ENCODE results near the gene MRC2.
"Not testable (repeated sequence)": the region's sequence is repeated elsewhere in the genome, so short reads cannot be mapped to it uniquely, and the experiment has no call there.

The MRC2 gene, protein sequence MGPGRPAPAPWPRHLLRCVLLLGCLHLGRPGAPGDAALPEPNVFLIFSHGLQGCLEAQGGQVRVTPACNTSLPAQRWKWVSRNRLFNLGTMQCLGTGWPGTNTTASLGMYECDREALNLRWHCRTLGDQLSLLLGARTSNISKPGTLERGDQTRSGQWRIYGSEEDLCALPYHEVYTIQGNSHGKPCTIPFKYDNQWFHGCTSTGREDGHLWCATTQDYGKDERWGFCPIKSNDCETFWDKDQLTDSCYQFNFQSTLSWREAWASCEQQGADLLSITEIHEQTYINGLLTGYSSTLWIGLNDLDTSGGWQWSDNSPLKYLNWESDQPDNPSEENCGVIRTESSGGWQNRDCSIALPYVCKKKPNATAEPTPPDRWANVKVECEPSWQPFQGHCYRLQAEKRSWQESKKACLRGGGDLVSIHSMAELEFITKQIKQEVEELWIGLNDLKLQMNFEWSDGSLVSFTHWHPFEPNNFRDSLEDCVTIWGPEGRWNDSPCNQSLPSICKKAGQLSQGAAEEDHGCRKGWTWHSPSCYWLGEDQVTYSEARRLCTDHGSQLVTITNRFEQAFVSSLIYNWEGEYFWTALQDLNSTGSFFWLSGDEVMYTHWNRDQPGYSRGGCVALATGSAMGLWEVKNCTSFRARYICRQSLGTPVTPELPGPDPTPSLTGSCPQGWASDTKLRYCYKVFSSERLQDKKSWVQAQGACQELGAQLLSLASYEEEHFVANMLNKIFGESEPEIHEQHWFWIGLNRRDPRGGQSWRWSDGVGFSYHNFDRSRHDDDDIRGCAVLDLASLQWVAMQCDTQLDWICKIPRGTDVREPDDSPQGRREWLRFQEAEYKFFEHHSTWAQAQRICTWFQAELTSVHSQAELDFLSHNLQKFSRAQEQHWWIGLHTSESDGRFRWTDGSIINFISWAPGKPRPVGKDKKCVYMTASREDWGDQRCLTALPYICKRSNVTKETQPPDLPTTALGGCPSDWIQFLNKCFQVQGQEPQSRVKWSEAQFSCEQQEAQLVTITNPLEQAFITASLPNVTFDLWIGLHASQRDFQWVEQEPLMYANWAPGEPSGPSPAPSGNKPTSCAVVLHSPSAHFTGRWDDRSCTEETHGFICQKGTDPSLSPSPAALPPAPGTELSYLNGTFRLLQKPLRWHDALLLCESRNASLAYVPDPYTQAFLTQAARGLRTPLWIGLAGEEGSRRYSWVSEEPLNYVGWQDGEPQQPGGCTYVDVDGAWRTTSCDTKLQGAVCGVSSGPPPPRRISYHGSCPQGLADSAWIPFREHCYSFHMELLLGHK (N-terminal part only)

DNA sequence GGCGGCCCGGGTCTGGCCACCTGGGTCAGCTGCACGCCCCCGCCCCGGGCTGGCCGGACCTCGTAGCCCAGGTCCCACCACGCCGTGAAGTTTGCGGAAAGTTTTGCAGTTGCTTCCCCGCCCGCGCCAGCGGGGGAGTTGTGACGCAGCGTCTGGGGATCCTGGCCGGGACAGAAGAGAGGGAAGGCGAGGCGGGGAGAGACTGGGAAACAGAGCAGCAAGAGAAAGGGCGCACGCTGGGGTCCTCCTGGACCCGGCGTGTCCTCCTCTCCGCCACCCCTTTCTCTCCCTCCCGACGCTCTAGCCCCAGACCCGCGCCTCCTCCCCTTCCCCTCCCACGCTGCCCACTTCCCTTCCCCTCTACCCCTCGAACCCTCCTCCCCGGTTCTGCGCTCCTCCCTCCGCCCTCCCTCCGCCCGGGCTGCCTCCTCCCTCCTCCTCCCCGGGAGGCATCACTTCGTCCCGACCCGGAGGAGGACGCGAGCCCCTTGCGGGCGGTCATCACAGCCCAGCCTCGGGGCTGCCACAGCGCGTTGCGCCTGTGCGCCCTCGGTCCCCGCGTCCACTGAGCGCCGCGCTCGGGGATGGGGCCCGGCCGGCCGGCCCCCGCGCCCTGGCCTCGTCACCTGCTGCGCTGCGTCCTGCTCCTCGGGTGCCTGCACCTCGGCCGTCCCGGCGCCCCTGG lies at the start of gene MRC2:
Gene MRC2 (plus strand): TSS at position 452 of the 685 bp plus-strand sequence. CDS start 133 bp downstream, at position 585.
- no peak for DNase-seq (ENCODE audit: low read depth, low spot score)

DNA sequence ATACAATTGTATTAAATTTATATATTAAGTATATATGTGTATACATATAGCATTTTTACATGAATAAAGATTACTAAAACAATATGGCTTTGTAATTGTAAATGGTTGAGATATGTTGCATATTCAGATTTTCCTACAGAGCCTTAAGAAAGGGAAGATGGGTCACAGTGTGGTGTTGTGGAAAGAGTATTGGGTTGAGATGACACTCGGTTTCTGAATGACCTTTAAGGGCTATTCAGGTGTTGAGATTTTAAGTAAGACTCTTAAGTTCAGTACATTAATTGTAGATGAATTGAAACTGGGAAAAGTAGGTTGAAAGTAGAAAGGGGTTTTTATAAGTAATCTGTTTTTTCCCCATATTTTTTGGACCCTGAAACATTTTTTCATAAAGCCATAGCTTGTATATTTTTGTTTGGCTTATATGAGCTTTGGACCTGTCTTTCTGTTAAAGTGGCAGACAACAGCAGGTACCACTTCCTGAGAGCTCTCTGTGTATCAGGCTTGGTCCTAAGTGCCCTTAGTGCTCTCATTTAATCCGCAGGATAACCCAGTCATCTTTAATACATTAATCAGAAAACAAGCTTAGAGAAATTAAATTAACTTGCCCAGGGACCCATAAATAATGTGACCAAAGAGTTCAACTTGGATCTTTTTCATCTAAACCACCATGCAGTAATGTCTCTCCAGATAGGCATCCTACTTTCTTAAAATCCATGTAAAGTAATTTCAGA lies 48.5 kb upstream of the MRC2 start:
- DNase-seq (ENCODE audit: low read depth, low spot score), result no peak

DNA sequence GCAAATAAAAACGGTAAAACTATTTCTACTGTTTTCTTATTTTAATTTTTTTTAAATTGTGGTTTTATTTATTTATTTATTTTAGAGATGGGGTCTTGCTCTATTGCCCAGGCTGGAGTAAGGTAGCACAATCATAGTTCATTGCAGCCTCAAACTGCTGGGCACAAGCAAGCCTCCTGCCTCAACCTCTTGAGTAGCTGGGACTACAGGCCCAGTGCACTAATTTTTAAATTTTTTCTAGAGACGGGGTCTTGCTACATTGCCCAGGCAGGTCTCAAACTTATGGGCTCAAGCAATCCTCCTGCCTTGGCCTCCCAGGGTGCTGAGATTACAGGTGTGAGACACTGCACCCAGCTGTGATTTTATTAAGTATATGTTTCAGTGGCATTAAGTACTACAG lies 46.5 kb upstream of the MRC2 start:
- no peak for DNase-seq (ENCODE audit: low read depth, low spot score)

DNA sequence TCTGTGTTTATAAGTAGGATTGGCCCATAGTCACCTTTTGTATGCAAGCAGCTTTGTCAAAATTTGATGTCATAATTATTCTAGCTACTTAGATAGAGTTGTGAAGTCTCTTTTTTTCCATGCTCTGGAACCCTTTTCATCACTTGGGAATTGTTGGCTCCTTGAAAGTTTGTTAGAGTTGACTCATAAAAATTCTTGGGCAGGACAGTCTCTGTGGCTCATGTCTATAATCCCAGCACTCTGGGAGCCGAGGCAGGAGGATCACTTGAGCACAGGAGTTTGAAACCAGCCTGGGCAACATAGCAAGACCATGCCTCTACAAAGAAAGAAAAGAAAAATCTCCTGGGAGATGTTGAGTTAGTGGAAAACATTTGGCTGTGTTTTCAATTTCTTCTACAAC lies 45.7 kb upstream of the MRC2 start:
- no peak for DNase-seq (ENCODE audit: low read depth, low spot score)

DNA sequence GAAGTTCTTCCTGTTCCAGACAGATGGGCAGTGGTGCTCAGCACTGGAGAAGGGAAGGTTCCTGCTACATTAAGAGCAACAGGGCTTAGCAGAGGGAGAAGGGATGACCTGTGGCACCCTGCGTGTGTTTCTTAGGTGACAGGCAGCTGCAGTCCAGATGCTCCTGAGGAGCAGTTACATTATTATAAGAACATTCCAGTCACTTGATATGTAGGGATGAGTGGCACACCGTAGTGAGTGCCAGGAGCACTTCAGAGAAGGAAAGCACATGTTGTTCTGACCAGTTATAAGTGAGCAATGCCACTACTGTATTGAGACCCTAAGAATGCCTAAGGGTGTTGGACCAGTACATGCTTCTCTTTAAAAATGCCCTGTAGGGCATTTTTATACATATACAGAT lies 39.9 kb upstream of the MRC2 start:
- DNase-seq (ENCODE audit: low read depth, low spot score), result no peak

DNA sequence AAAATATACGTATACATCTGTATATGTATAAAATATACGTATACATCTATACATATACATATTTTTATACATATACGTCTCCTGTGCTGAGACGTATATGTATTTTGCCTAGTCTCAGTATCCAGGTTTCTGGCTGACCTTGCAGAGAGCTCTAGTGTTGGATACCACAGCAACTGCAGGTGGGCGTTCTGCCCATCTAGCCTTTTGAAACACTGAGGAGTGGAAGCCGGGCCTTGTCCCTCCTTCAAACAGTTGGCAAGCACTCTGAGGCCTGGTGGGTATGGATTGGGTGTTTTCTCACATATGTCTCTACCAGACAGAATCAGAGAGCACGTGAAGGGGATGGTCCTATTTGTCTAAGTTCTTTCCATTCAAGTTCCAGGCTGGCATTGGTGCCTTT lies 39.4 kb upstream of the MRC2 start:
- DNase-seq (ENCODE audit: low read depth, low spot score), result no peak

DNA sequence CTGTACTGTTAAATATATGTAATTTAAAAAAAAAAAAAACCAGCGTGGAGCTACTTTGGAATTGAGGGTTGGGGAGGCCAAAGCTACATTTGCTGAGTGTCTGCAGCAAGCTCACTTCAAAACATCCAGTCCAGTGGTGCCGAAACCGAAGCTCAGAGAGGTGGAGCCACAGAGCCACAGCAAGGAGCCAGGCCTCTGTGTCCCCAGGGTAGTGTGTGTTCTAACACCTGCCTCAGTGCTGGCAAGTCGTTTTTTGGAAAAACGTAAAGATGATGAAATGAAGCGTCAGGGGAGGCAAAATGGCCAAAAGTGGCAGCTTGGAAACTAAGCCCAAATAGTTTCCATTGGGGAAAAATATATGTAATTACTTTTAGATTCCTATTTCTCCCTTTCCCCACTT lies 36.1 kb upstream of the MRC2 start:
- DNase-seq (ENCODE audit: low read depth, low spot score), result no peak

DNA sequence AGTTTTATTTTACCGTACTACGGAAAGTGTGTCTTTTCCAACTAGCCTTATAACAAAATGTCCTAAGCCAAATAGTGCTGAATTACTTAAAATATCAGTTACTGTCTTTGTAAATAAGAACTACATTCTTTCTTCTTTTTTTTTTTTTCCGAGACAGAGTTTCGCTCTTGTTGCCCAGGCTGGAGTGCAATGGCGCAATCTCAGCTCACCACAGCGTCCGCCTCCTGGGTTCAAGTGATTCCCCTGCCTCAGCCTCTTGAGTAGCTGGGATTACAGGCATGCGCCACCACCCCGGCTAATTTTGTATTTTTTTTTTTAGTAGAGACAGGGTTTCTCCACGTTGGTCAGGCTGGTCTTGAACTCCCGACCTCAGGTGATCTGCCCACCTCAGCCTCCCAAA lies 35.6 kb upstream of the MRC2 start:
- not testable (repeated sequence) for DNase-seq (ENCODE audit: low read depth, low spot score)

DNA sequence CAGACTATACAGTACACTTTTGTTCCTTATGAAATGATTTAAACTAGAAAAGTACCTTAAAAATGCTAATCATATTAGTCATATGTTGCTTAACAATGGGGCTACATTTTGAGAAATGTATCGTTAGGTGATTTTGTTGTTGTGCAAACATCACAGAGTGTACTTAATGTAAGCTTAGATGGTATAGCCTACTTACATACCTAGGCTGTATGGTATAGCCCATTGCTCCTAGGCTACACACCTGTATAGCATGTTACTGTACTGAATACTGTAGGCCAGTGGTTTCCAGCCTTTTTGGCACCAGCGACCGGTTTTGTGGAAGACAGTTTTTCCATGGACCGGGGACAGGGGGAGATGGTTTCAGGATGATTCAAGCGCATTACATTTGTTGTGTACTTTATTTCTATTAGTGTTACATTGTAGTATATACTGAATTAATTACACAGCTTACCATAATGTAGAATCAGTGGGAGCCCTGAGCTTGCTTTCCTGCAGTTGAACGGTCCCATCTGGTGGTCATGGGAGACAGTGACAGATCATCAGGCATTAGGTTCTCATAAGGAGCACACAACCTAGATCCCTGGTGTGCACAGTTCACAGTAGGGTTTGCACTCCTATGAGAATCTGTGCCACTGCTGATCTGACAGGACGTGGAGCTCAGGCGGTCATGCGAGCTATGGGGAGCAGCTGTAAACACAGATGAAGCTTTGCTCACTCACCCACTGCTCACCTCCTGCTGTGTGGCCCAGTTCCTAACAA lies 35.0 kb upstream of the MRC2 start:
- no peak for DNase-seq (ENCODE audit: low read depth, low spot score)

DNA sequence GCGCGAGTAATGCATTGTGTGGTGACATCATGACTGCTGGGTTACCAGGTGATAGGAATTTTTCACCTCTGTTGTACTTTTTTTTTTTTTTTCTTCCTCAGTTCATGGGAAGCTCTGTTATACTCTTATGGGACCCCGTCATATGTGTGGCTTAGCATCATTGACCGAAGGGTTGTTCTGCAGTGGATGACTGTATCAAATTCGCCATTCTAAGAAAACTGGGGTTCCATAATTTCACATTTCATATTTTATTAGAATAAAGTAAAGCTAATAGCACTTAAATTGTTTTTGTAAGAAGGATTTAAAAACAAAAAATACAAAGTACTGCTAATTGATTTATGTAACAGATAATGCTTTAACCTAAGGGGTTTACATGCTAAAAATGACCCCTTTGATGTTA lies 32.0 kb upstream of the MRC2 start:
- no peak for DNase-seq (ENCODE audit: low read depth, low spot score)

DNA sequence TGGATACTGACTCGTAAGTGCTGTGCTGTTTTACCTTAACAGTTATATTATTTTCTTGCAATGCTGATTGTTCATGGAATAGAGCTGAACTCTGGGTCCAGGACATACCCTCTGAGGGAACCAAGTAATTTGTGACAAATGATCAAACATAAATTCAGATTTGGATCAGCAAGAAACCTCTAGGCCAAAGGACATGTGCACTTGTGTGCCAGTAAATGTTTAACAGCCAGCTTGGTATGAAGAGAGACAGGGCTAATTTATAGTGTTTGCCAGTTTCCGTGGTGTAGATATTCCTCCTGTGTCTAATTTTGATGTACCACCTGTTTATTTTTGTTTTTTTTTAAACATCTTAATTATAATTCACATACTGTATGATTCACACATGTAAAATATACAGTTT lies 30.8 kb upstream of the MRC2 start:
- DNase-seq (ENCODE audit: low read depth, low spot score), result no peak

DNA sequence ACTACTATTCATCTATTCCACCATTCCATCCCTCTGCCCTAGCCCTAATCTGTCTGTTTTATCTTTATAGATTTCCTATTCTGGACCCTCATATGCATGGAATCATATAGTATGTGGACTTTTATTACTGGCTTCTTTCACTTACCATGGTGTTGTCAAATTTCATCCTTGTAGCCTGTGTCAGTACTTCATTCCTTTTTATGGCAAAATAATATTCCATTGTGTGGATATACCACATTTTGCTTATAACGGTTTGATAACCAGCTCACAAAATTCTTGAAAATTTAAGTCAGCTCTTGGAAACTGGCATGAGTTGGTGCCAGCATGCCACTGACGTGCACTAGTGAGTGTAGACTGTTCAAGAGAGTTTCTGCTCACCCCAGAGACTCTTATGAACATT lies 30.3 kb upstream of the MRC2 start:
- no peak for DNase-seq (ENCODE audit: low read depth, low spot score)

DNA sequence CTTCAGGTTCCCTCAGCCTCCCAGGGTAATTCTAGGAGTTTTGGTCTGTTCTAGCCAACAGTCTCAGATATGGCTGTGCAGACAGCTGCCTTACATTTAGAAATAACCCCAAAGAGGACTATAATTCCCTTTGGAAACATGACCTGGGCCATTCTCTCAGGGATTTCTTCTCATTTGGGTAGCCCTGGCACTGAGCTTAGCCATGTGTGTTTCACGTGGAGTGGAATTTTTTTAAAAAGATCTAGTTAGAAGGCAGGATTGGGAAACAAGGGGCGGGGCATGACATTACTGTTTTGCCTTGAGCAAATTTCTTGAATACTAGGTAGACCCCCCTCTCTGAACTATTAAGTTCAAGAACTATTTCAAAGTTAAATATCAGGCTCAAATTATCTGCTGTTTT lies 29.6 kb upstream of the MRC2 start:
- no peak for DNase-seq (ENCODE audit: low read depth, low spot score)

DNA sequence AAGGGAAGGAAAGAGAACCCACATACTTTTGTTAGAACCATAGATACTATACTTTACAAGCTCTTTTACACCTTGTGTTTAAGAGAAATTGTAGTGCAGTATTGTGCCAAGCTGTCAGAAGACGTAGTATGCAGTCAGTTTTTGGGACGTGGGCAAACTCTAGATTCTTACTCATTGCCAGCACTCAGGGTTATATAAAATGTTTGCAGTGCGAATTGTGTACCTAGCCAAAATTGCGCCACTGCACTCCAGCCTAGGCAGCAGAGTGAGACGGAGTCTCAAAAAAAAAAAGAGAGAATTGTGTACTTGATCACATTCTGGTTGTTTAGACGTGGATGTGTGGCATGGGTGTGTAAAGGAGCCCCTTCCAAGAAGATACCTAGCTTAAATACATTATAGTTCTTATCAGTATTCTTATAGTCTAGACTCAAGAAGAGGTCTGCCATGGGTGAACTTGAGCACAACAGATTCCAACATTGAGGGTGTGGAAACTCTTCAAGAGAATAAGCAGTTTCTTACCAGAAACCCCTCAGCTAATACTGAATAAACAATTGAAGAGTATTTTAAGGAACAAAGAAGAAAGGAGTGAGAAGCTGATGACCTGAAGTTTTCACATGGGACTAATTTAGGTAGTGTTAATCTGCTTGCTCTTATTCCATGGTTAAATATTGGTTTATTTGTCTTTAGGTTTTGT lies 27.4 kb upstream of the MRC2 start:
- DNase-seq (ENCODE audit: low read depth, low spot score), result no peak

DNA sequence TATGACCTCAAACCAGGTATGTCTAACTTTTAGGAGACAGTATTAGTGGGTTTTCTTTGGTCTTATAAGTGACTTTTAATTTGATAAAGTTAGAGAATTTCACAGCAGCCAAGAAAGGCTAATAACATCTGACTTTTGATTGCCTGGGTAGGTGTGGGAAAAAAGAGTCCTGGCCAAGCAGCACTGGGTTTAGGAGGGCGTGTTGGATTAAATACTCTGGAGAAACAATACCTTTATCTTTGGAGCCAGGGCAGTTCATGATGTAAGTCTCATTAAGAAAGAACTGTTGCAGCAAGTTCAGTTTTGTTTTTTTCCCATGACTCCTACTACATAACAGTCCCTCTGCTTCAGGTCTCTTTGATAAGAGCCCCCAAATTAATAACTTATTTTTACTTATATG lies 26.7 kb upstream of the MRC2 start:
- no peak for DNase-seq (ENCODE audit: low read depth, low spot score)

DNA sequence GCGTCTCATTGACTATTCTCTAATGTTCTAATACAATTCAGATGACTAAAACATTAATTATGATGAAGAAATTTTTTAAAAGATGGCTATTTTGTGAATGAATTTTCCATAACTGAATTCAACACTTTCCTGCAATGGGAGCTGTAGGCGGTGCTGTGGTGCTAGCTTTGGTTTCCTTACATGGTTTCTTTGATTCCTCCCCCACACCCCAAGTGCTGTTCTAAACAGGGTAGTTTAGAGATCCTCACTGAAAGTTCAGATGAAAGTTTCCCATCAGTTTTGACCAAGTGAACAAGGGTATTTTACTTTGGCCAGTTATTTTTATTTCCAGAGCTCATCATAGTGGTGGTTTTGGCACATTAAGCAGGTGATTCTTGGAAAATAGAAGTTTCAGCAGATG lies 26.0 kb upstream of the MRC2 start:
- no peak for DNase-seq (ENCODE audit: low read depth, low spot score)

DNA sequence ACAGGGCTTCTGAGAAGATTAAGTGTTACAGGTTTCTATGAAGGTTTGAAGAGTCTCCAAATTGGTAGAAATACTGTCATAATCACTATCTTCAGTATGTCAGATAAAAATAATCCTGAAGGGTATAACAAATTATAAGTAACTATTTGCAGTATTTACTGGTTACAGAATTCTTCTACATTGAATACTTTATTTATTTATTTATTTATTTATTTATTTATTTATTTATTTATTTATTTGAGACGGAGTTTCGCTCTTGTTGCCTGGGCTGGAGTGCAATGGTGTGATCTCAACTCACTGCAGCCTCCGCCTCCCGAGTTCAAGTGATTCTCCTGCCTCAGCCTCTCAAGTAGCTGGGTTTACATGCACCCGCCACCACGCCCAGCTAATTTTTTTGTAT lies 23.7 kb upstream of the MRC2 start:
- DNase-seq (ENCODE audit: low read depth, low spot score), result not testable (repeated sequence)

DNA sequence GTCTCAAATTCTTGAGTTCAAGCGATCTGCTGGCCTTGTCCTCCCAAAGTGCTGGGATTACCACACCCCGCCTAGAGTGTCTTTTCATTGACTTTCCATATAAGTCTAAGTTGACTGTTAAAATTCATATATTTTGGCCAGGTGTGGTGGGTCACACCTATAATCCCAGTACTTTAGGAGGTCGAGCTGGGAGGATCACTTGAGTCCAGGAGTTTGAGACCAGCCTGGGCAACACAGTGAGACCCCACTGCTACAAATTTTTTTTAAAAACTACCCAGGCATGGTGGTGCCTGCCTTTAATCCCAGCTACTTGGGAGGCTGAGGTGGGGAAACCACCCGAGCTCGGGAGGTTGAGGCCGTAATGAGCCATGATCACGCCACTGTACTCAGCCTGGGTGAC lies 21.9 kb upstream of the MRC2 start:
- DNase-seq (ENCODE audit: low read depth, low spot score), result no peak

DNA sequence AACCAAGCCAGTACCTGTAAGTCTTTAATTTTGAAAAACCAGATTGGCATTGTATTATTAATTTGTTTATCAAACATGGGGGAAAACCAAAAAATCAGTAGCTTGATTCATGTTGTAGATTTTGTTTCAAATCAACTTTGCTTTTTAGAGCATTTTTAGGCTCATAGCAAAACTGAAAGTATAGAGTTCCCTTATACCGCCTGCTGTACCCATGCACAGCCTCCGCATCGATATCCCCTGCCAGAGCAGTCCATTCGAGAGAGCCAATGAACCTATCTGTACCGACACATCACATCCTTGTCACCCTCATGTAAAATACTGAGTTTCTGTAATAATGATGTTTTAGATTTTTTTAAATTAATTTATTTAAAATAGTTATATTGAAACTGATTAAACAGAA lies 16.2 kb upstream of the MRC2 start:
- DNase-seq (ENCODE audit: low read depth, low spot score), result no peak

All from activated CD4-positive, CD25-positive, alpha-beta regulatory T cell treated with anti-CD3 and anti-CD28 coated beads, Interleukin-2, amount 50 U/mL, for 16 hours (primary cell).